Choroid plexus epithelial cell (primary cell): ENCODE measurements around the gene SNX30.
A peak's percentile ranks its signal among the peaks of the same experiment; 100 is the strongest.

Experiments used
- DNase-seq: peaks from one replicate; pipeline ENCODE4 v3.0.0-alpha.2; 2010; ENCODE audit warnings: low read depth
- H3K4me3 ChIP-seq: 2 replicates; pipeline ENCODE4 v1.5.1; 2011; ENCODE audit warnings: low read depth, mild to moderate bottlenecking, control low read depth, low read length, moderate library complexity
- TF ChIP-seq, protein P1 (sequence below): conservative IDR thresholded peaks from 2 replicates; pipeline ENCODE4 v1.5.1; 2011; ENCODE audit warnings: low read depth, mild to moderate bottlenecking, control low read depth, inconsistent platforms, low read length, moderate library complexity

Gene SNX30

DNA sequence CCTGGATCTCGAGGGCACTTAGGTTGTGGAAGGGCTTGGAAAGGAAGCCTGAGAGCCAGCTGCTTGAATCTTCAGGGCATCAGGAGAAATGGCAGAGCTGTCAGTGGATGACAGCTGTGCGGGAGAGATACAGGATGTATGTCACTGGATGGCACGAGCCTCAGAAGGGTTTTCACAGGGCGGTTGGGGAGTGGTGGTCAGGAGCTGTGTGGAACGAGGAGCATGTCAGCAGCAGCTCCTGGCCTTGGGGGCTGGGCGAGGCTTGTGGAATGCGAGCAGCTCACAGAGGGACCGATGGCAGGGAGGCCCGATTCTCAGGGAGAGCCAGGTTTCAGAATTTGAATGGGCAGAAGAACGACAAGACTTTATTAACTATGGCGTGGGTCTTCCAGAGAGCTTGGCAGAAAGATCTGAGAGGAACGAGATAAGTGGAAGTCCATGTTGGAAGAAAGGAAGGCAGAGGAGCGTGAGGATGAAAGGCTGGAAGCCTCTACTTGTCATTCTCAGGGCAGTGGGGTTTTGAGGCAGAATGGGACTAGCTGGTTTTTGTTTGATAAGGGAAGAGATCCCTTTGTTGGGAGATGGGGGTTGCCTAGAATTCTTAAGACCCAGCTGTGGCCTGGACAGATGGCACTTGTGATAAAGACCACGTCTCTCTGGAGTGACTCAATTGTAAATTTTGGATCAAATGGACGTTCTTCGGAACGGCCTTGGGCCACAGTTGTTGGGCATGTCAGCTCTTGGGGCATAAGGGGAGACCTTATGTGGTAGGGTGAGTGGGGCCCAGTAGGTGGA is 60.3 kb downstream of the SNX30 start:
- TF ChIP-seq, protein P1, sequence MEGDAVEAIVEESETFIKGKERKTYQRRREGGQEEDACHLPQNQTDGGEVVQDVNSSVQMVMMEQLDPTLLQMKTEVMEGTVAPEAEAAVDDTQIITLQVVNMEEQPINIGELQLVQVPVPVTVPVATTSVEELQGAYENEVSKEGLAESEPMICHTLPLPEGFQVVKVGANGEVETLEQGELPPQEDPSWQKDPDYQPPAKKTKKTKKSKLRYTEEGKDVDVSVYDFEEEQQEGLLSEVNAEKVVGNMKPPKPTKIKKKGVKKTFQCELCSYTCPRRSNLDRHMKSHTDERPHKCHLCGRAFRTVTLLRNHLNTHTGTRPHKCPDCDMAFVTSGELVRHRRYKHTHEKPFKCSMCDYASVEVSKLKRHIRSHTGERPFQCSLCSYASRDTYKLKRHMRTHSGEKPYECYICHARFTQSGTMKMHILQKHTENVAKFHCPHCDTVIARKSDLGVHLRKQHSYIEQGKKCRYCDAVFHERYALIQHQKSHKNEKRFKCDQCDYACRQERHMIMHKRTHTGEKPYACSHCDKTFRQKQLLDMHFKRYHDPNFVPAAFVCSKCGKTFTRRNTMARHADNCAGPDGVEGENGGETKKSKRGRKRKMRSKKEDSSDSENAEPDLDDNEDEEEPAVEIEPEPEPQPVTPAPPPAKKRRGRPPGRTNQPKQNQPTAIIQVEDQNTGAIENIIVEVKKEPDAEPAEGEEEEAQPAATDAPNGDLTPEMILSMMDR: no peak
- DNase-seq: no peak
- no peak overlapping the region for H3K4me3 ChIP-seq

DNA sequence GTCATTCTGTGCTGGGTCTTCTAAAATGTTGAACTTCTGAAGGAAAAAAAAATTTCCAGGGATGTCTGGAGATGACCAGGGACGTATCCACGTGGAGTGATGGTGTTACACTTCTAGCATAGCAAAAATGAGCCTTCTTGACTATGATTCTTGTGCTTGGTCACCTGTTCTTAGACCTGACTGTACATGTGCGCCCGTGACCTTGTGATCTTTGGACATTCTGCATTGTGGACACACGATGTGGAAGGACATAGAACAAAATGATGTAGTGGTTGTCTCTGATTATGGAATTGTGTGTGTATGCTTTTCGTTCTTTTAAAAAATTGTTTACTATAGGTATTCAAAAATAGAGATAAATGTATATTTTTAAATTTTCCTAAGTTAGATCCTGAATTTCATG is 61.0 kb downstream of the SNX30 start:
- no peak overlapping the region for H3K4me3 ChIP-seq
- DNase-seq: no peak
- TF ChIP-seq, protein P1: no peak

GRCh38 chr9:112815868-112816267 is 65.3 kb downstream of the SNX30 start:
- H3K4me3 ChIP-seq: no peak overlapping the region
- TF ChIP-seq, protein P1: no peak
- no peak for DNase-seq

GRCh38 chr9:112817860-112818203 is 67.3 kb downstream of the SNX30 start:
- H3K4me3 ChIP-seq: no peak overlapping the region
- TF ChIP-seq, protein P1: no peak
- no peak for DNase-seq

GRCh38 chr9:112819635-112820496 is 69.3 kb downstream of the SNX30 start:
- DNase-seq: peak; percentile 86
- no peak overlapping the region for H3K4me3 ChIP-seq
- TF ChIP-seq, protein P1: peak; percentile 80

DNA sequence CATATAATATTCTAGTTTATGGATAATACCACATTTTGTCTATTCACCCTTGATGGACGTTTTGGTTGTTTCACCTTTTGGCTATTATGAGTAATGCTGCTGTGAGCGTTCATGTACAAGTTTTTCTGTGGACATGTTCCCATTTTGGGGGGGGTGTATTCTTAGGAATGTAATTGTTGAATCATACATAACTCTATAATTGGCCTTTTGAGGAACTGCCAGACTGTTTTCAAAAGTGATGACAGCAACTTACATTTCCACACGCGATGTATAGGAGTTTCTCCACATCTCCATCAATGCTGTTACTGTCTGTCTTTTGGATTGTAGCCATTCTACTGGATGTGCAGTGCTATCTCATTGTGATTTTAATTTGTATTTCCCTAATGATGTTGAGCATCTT is 70.3 kb downstream of the SNX30 start:
- no peak overlapping the region for H3K4me3 ChIP-seq
- TF ChIP-seq, protein P1: no peak
- DNase-seq: peak; percentile 25
